DOHH2 (cell line): ENCODE results near the gene BAHD1.

Experiments used
- EZH2phosphoT487 ChIP-seq: fragments of 200-600 bp; sonication (generic); IDR thresholded peaks from 2 replicates; pipeline ENCODE4 v1.6.1; 2017; ENCODE audit warnings: borderline replicate concordance, mild to moderate bottlenecking, antibody characterized with exemption, low read length, moderate library complexity, mixed read lengths
- TF ChIP-seq, protein P1 (sequence below): fragments of 200-600 bp; sonication (generic); IDR thresholded peaks from one replicate; pipeline ENCODE4 v1.5.1; 2014; ENCODE audit warnings: antibody characterized with exemption, mild to moderate bottlenecking, low read depth, low read length; ENCODE audit not compliant: poor library complexity, severe bottlenecking

DNA sequence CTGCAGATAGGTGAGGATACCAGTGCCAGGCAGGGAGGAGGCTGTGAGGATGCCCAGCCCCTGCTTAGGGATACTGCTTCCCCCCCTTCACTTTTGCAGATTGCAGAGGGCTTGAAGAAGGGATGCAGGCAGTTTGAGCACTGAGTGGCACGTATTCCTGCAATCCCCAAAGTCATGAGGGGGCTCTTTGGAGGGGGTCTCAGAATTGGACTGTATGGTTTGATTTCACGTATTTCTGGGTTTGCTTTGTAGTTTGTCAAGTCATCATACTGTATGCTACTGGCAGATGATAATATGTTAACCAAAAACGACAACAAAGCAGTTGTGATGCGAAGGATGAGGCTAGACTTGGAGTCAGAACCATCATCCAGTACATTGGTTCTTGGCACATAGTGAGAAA lies 58.1 kb downstream of the BAHD1 start:
- TF ChIP-seq EZH2phosphoT487: no peak
- TF ChIP-seq, protein P1, sequence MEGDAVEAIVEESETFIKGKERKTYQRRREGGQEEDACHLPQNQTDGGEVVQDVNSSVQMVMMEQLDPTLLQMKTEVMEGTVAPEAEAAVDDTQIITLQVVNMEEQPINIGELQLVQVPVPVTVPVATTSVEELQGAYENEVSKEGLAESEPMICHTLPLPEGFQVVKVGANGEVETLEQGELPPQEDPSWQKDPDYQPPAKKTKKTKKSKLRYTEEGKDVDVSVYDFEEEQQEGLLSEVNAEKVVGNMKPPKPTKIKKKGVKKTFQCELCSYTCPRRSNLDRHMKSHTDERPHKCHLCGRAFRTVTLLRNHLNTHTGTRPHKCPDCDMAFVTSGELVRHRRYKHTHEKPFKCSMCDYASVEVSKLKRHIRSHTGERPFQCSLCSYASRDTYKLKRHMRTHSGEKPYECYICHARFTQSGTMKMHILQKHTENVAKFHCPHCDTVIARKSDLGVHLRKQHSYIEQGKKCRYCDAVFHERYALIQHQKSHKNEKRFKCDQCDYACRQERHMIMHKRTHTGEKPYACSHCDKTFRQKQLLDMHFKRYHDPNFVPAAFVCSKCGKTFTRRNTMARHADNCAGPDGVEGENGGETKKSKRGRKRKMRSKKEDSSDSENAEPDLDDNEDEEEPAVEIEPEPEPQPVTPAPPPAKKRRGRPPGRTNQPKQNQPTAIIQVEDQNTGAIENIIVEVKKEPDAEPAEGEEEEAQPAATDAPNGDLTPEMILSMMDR: no peak
